ENCODE data around the gene CCDC60. TPM values are rescaled to one million over a fixed set of nuclear protein-coding genes. Genes with fewer than 3 reads are reported as not detected.

CCDC60 gene
- total RNA-seq, 1 donor from 2014 or later, result 3.8 TPM

- Mint-ChIP-seq H3K36me3 (ENCODE audit: unreplicated experiment) (peaks cover 5% of the 10 kb centered on the region), H3K9me3 (ENCODE audit: unreplicated experiment) (no peaks in the 10 kb centered on the region), H3K27me3 (ENCODE audit: unreplicated experiment) (peaks cover 3% of the 10 kb centered on the region), H3K27ac (ENCODE audit: unreplicated experiment) (no peak overlapping the region), H3K4me3 (ENCODE audit: unreplicated experiment) (no peak overlapping the region), H3K4me1 (ENCODE audit: low read depth, unreplicated experiment) (peaks cover 8% of the 10 kb centered on the region)
- DNase-seq, result no peak
- TF ChIP-seq CTCF (IDR thresholded peaks at IDR 0.05; ENCODE audit: partially characterized antibody, unreplicated experiment), result no peak
These were observed 114.1 kb downstream of the CCDC60 start for GRCh38 chr12:119448611-119449131.

DNA sequence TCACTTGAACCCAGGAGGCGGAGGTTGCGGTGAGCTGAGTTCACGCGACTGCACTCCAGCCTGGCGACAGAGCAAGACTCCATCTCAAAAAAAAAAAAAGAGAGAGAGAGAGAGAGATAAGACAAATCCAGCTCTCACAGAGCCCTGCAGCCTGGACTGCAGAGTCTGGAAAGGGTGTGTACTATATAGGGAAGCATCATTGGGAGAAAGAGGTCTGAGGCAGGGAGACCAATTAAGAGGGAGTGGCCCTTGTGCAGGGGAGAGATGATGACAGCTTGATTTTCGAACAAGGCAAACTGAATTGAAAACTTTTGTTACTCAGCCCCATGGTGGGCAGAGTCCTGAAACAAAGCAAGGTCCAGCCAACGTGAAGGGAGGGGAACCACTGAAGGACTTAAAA is 116.2 kb downstream of the CCDC60 start:
- H3K27me3 Mint-ChIP-seq (ENCODE audit: unreplicated experiment), result peaks cover 3% of the 10 kb centered on the region
- H3K9me3 Mint-ChIP-seq (ENCODE audit: unreplicated experiment), result no peaks in the 10 kb centered on the region
- H3K4me3 Mint-ChIP-seq (ENCODE audit: unreplicated experiment), result no peak overlapping the region
- no peak for DNase-seq
- TF ChIP-seq CTCF (IDR thresholded peaks at IDR 0.05; ENCODE audit: partially characterized antibody, unreplicated experiment), result no peak
- H3K36me3 Mint-ChIP-seq (ENCODE audit: unreplicated experiment), result no peaks in the 10 kb centered on the region
- peaks cover 5% of the 10 kb centered on the region for H3K4me1 Mint-ChIP-seq (ENCODE audit: low read depth, unreplicated experiment)
- H3K27ac Mint-ChIP-seq (ENCODE audit: unreplicated experiment), result no peak overlapping the region

- Mint-ChIP-seq H3K4me3 (ENCODE audit: unreplicated experiment) (no peak overlapping the region), H3K27me3 (ENCODE audit: unreplicated experiment) (peaks cover 3% of the 10 kb centered on the region), H3K4me1 (ENCODE audit: low read depth, unreplicated experiment) (peaks cover 6% of the 10 kb centered on the region), H3K9me3 (ENCODE audit: unreplicated experiment) (no peaks in the 10 kb centered on the region), H3K27ac (ENCODE audit: unreplicated experiment) (no peak overlapping the region), H3K36me3 (ENCODE audit: unreplicated experiment) (peaks cover 9% of the 10 kb centered on the region)
- TF ChIP-seq CTCF (IDR thresholded peaks at IDR 0.05; ENCODE audit: partially characterized antibody, unreplicated experiment), result no peak
- no peak for DNase-seq
These were observed 122.3 kb downstream of the CCDC60 start for GRCh38 chr12:119456824-119457223.

DNA sequence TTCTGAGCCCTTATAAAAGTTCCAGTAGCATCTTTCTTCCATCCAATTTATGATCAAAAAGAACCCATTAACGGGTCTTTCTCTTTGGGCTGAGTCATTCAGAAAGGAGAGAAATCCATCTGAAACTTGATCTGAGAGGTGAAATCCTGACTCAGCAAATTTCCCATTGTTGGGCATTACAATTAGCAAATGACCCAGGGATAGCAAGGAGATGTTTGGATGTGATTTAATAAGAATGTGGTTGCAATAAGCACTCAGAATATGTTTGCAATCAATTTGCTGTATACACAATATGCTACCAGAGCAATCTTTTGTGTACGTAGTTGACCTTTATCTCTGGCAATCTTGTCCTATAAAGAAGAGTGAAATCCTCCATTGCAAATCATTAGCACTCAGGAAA is 122.7 kb downstream of the CCDC60 start:
- Mint-ChIP-seq H3K4me1 (ENCODE audit: low read depth, unreplicated experiment) (peaks cover 10% of the 10 kb centered on the region), H3K4me3 (ENCODE audit: unreplicated experiment) (no peak overlapping the region), H3K27ac (ENCODE audit: unreplicated experiment) (no peak overlapping the region), H3K36me3 (ENCODE audit: unreplicated experiment) (peaks cover 9% of the 10 kb centered on the region), H3K27me3 (ENCODE audit: unreplicated experiment) (peaks cover 3% of the 10 kb centered on the region), H3K9me3 (ENCODE audit: unreplicated experiment) (no peaks in the 10 kb centered on the region)
- no peak for DNase-seq
- TF ChIP-seq CTCF (IDR thresholded peaks at IDR 0.05; ENCODE audit: partially characterized antibody, unreplicated experiment), result no peak

- Mint-ChIP-seq H3K36me3 (ENCODE audit: unreplicated experiment) (peaks cover 9% of the 10 kb centered on the region), H3K4me3 (ENCODE audit: unreplicated experiment) (no peak overlapping the region), H3K27ac (ENCODE audit: unreplicated experiment) (no peak overlapping the region), H3K27me3 (ENCODE audit: unreplicated experiment) (peaks cover 5% of the 10 kb centered on the region), H3K4me1 (ENCODE audit: low read depth, unreplicated experiment) (peaks cover 10% of the 10 kb centered on the region), H3K9me3 (ENCODE audit: unreplicated experiment) (no peaks in the 10 kb centered on the region)
- DNase-seq, result no peak
- no peak for TF ChIP-seq CTCF (IDR thresholded peaks at IDR 0.05; ENCODE audit: partially characterized antibody, unreplicated experiment)
These were observed 125.0 kb downstream of the CCDC60 start for GRCh38 chr12:119459481-119459880.

All from glutamatergic neuron (in vitro differentiated cells).